NCI-H2107 treated with DMSO at 0.1 percent for 48 hours (cell line): ENCODE data around the gene GNG12.

Experiments used
- DNase-seq: peaks from one replicate; lab custom pipeline; 2025; ENCODE audit not compliant: unreplicated experiment; lab: John Stamatoyannopoulos, UW

GNG12 gene

DNA sequence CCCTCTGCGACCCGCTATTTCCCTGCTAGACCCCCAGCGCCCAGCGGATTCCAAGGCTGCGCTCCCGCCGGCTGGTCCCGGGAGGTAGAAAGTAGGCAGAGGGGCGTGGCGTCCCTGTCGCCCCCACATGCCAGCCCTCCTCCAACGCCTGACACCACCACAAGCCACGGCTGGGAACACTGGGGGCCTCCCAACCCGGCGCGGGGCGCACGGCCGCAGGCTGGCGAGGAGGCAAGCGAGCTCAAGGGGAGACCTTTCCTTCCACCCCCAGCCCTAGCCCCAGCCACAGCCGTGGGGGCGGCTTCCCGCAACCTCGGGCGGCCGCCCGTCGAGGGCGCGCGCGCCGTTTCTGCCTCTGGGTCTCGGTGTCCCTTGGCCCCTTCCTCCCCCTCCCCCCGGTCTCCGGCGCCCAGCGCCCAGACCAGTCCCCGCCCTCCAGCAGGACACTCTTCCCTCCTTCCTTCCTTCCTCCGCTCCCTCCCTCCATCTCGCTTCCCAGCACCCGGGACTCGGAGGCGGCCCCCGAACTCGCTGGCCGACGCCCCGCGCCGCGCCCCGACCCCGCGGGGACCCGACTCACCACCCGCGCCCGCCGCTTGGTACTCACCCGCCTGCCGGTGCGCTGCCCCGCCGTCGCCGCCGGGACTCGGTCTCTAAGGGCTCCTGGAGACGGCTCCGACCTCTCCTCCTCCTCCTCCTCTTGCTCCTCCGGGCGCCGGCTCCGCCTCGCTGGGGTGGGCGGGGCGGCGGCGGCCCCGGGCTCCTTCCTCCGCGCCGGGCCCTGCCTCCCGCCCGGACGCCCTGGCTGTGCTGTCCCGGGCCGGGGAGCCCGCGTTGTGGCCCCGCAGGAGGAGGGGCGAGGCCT, at the start of gene GNG12:
Gene GNG12, minus strand, starts transcription at position 731 of the 865 bp plus-strand sequence. CDS start 125,781 bp downstream, outside the sequence.
- DNase-seq, result no peak

DNA sequence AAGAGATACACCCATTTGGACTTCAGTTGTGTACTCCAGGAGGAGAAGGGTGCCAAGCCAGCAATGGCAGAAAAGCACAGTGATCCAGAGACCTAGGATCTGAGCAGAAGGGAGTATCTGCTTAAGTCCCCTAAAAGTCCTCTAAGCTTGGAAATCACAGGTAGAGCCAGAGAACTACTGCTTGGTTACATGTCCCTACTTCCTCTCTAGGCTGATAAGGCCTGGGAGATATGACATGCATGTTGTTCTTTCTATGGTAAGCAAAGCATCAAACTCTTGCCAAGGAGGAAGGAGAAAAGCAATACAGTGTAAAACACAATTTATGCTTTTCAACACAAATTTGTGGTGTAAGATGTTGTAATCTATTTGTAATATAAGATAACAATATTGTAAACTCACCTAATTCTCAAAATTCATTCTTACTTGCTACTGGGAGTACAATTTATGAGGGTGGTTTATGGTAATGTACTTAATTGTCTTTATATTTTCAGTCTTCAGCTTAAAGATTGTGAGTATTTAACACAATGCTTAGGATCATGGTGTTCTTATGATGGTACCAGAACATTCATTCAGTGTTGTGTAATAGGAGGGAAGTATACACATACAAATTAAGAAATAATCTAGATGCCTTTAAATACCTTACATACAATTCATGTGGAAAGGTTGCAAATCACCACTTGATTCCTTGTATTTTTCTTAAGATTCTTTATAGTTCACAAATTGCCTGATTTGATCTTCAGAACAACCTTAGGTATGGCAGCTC, 49.1 kb upstream of the GNG12 start:
- no peak for DNase-seq

DNA sequence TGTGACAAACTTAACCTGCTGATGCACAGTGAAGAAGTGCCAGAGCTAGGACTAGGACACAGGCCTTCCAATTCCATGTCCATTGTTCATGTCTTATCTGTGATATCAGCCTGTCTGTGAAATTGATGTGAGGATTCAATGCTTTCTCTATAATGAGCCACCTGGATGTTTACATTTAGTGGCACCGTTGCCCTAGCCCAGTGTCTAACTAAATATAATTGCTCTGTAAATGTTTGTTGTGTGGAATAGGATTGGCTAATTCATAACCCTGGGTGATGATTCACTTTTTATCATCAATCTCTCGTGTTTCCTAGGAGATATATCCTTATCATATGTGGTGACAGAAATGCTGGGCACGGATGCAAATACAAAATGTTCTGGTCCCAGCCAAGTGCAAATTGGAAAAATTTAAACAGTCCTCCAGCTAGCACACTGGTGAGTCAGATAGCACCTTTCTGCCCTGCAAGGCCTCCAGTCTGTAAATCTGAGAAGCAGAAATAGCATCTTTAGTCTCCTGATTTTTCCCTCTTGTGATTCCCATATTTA, 46.9 kb upstream of the GNG12 start:
- DNase-seq, result peak; percentile 22

DNA sequence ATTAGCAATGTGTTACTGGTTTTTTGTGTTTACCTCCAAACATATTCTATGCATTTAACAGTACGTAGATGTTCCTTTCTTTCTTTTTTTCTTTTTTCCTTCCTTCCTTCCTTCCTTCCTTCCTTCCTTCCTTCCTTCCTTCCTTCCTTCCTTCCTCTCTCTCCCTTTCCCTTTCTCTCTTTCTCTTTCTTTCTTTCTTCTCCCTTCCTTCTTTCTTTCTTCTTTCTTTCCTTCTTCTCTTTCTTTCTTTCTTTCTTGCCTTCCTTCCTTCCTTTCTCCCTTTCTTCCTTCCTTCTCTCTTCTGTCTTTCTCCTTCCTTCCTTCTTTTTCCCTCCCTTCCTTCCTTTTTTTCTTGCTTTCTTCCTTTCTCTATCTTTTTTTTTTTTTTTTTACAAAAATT, 46.2 kb upstream of the GNG12 start:
- DNase-seq, result no peak

DNA sequence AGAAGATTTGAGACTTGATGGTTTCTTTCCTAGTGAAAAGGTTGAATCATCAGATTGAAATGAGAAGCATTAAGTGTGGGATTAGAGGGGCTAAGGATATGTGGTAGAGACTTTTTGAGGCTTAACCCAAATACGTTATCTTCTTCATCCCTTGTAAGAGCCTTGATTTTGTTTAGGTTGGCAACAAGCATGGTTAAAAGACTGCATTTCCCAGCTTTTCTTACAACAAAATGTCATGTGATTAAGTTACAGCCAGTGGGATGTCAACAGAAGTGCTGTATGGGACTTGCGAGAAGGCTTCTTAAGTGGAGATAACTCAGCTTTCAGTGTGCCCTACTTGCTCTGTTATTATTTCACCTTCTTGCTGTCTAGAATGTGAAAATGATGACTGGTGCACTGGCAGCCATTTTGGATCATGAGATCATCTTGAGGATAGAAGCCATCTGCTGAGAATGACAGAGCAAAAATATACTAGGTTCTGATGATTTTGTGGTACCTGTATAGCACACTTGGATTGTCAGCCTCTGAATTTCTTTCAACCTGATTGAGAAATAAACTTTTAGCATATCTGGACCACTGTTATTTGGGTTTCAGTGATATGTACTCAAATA, 41.3 kb upstream of the GNG12 start:
- DNase-seq, result no peak

DNA sequence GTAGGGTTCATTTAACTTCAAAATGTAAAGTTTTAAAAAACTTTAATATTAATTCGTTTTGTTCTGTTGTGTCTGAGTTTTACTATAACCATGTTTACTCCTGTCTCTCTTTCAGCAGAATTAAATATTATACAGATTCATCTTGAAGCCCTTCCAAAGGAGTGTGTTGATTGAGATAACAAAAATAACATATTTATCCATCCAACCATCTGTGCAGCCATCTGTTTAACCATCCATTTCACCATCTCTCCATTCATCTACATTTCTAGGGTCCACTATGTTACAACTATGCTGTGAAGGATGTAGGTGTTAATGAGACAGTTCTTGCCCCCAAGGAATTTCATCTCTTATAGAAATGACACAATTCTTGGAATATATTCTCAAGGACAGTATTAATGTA, 36.0 kb upstream of the GNG12 start:
- no peak for DNase-seq

DNA sequence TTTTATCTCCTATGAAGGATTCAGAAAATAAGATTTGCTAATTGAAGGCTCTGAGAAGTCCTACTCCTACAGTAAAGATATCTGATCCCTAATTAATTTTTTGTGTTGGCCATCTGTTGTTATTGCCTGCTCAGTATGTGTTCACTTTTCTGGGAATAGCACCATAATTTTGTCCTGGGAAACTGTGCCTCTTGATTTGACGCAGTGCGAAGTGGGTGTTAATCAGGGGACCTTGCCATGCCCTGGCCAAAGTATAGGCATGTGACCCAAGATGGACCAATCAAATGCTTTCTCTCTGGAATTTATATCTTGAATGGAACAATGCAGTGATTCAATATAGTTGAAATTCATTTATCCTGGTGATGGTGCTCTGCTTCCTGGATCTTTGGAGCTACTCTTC, 30.4 kb upstream of the GNG12 start:
- DNase-seq, result no peak

DNA sequence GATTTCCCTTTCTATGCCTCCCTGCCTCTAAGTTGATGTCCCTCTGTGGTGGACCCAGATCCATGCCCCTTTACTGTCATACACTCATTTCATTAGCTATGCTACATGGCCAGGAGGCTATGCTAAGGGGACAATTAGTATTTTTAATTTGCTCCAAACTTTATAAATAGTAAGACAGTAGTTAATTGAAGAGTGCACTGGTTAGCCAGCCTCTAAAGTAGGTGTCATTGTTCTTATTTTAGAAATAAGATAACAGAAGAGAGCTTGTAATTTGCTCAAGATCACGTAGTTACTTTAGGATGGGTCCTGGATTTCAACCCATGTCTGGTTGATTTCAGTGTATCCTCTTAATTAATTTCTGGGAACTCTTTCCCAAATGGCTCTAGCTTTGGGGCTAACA, 29.4 kb upstream of the GNG12 start:
- DNase-seq, result no peak

DNA sequence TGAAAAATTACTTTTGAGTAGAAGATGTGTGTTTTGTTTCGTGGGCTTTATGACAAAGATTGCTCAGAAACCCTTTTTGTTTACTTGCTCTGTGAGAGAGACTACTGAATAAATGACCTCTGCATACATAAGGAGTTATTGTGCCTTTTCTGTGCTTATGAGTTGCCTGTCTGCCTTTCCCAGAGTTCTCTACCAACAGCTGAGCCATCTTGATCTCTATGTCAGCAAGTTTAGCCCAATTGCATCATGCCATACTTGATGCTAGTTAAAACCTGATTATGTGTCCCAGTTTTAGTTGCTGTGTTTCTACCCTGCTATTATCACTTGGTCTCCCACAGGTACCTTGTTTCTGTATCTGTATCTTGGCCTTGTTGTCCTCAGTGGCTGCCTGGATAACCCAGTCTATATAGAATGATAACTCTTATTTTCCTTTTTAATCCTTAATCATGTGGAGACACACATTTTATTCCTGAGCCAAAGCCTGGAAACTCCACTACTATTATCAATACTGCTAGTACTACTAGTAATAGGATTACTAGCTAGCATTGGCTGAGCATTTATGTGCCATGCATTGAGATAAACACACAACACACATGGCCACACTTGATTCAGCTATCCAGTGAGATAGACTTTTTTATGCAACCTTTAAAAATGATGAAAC, 28.7 kb upstream of the GNG12 start:
- no peak for DNase-seq

DNA sequence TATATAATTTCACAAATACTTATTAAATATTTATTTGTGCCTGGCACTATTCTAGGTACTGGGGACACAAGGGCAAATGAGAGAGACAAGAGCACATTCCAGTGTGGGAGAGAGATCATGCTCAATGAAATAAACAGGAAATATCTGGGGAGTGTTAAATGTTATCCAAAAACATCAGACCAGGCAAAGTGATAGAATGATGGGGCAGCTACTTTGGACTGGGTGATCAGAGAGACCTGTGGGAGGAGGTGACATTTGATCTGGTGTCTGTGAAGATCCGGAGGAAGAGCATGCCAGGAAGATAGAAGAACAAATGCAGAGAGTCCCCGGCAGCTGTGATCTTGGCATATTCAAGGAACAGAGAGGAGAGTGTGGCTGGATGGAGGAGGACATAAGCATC, 27.5 kb upstream of the GNG12 start:
- no peak for DNase-seq

DNA sequence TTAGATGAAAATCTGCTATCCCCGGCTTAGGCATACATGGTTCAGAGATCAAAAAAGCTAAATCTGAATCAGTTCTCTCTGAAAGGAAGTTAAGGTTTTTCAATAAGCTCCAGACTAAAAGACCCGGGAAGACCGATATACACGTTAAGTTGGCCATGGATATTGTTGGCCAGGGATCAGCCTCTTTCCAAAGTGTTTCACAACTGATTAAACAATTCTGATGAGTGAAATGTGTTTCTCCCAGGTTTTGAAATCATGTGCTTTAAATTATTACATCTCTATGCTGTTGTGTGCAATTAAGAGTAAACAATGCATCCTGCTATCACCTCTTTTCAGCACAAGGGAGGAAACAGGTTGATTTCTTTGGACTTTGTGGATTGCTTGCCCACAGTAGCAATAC, 23.7 kb upstream of the GNG12 start:
- DNase-seq, result no peak

DNA sequence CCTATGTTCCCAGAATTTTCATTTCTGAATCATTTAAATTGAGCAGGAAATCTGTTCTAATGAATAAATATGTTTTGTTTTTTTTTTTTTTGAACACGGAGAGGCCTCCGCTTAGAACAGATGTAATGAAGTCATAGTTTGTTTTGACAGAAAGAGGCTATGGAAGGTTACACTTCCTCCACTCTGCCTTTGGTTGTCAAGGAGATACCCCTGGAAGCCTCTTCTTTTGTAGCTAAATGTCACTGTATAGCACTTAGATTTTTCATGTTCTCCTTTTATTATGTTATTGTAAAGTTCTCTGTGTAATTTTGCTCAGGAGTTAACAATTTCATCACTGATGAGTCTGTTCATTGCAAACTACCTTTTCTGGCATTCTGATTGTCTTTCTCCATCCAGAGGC, 22.7 kb upstream of the GNG12 start:
- no peak for DNase-seq

DNA sequence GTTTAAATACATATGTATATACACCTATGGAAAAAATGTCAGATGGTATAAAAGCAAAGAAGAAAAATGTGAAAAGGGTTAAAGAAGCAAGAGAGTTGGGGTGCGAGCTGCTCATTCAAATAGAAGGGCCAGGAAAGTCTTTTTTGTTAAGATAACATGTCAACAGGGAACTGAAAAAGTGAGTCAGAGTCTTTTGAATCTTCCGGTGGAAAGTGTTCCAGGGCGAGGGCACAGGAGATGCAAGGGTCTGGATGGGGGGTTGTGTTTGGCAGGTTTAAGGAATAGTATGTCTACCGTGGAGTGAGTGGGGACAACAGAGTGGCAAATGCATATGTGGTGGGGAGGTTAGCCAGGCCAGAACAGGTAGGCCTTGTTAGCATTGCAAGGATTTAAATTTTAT, 22.2 kb upstream of the GNG12 start:
- no peak for DNase-seq

DNA sequence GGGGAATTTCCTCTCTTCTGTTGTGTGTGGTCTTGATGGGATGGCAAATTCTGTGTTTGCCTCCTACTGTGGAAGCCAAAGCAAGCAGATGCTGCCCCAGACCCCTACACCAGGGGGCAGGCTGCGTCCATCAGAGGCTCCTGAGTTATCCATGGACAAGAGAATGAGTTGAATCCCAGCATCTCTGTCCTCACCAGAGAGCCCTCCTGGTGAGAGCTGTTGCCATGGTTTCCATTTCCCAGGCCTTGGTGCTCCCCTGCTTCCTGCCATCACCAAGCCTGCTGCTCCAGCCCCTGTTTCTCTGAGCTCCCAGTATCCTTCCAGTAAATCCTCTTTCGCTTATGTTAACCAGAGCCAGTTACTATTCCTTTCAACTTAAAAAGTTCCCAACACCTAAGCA, 20.4 kb upstream of the GNG12 start:
- DNase-seq, result peak; percentile 33

DNA sequence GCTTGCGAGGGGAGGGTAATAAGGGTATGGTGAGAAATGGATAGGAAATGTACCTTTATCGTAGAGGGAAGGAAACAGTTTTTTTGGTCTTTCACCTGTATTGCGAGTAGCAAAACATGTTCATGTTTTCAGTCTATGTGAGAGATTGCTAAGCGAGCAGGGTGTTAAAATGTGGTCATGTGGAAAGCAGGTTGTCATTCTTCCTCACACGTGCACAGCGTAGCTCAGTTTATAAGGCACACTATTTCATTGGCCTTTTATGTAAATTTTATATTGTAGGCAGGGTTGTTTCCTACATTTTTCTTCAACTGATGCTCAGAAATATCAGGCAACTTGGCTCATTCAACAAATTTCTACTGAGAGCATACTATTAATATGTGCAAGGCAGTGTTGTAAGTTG, 18.5 kb upstream of the GNG12 start:
- DNase-seq, result no peak

DNA sequence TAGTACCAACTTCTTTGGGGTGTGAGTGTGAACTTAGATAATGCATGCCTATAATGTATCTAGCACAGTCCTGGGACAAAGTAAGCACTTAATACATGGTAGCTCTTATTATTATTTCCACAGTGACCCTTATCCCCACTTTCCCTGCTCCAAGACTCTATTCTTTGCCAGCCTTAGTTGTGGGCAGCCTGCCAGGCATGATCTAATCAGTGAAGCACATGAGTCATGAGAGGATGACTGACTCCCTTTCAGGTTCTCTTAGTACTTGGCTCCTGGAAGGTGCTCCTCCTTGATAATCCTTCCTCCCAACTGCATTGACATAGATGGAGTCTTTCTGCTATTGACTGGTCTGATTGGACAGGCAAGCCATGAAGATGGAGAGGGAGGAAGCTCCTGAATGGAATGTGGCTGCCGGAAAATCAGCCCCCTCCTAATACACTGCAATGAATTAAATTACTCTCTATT, 17.4 kb upstream of the GNG12 start:
- no peak for DNase-seq

DNA sequence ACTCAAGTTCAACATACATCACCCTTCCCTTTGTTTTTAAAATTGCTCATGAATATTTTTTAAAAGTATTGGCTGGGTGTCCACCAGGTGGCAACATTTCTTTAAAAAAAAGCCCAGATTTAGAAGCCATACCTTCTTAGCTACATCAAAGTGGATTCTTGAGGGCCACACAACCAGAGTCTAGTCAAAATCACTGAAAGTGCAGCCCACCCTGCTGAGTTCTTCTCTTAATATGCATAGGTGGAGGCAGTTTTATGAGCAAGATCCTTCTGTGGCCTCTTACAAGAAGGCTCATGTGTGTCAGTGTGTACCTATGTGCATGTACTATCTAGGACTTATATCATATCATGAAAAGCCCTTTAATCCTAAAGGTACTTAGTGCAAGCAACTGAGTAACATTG, 16.9 kb upstream of the GNG12 start:
- DNase-seq, result peak; percentile 43

DNA sequence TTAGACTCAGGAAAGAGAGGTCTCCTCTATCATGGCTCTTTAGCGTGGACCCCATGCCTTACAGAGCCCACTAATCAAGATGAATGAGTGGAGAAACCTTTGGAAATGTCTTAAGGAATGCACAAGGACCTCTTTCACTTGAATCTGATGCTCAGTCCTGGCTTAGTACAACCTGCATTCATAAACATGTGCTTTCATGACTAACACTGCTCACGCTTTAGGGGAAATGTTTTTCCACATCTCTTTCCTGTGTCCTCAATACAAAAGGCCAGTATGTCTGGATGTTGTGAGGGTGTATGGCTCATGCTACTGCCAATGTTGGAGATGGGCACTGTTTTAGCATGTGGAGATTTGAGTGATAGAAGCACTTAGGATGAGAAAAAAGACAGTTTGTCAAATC, 14.2 kb upstream of the GNG12 start:
- no peak for DNase-seq

DNA sequence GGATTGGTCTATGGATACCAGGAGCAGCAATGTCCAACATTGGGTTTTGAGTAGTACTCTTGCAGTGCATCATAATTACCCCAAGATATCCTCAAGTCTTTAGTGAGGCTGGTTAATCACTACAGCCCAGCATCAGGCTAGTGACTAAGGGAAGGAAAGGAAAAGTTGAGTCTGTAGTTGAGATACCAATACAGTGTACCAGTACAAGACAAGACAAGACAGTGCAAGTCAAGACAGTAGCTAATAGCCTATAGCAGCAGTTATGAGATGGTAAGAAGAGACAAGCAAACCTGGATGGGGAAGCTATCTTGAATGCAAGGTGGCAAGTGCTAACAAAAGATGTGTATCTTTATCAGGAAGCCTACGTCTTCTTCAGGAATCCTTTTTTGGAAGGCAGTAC, 13.3 kb upstream of the GNG12 start:
- DNase-seq, result no peak

DNA sequence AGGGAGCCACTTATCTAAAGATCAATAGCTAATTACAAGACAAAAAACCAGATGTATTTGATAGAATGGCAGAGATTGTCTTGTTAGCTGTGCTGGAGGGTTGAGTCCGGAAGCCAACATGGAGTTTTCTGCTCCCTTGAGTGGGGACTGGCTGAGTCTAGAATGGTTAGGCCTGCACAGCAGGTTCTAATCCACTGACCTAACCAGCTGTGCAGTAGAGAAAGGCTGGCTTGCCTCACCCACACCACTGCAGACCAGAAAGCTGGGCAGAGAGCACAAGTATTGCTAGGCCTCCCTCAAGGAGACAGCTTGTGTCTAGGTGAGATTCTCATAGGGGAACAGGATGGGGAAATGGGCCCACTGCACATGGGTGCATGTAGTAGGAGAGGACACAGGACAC, 11.7 kb upstream of the GNG12 start:
- no peak for DNase-seq

DNA sequence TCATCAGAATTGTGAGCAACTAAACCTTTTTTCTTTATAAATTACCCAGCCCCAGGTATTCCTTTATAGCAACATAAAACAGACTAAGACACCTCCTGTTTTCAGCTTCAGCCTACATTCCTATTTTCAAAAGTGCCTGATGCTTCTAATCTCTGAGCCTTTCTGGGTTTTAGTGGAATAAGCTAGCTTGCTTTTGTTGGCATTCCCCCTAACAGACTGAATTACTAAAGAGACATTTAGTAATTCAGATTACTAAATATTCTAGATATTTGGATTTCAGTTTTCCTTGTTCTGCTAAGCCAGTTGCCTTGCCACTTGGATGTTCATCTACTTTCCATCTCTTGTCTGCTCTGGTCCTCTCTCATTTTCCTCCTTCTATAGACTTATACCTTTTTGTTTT, 10.5 kb upstream of the GNG12 start:
- DNase-seq, result no peak
